OCI-LY1 (cell line): ENCODE results near the gene VCL.

Experiments
- CTCF ChIP-seq: fragments of 200-600 bp; sonication (generic), shearing (Covaris generic); IDR thresholded peaks from 2 replicates; pipeline ENCODE4 v1.5.1; 2017; ENCODE audit warnings: mild to moderate bottlenecking, antibody characterized with exemption, low read length, moderate library complexity, mixed read lengths
- EZH2 ChIP-seq: fragments of 200-600 bp; sonication (generic), shearing (Covaris generic); IDR thresholded peaks from 2 replicates; pipeline ENCODE4 v1.8.0; 2017; ENCODE audit warnings: borderline replicate concordance, mixed run types, mild to moderate bottlenecking, antibody characterized with exemption, low read length, moderate library complexity, mixed read lengths

GRCh38 chr10:74107391-74107790 lies 109.5 kb downstream of the VCL start:
- no peak; the same call in 1 of the 2 replicates for TF ChIP-seq CTCF
- TF ChIP-seq EZH2, result no peak
